ENCODE data around the gene ZEB2.

ZEB2 gene

GRCh38 chr2:144446136-144446535 lies 73.8 kb downstream of the ZEB2 start:
- no peak for TF ChIP-seq CTCF (IDR thresholded peaks at IDR 0.05; ENCODE audit: low read depth, low read length)
- no peak for DNase-seq (ENCODE audit: low read depth in 2 of 2)

GRCh38 chr2:144445196-144445595 lies 74.7 kb downstream of the ZEB2 start:
- no peak overlapping the region for H3K4me3 ChIP-seq (replicated peaks in 1 of 2; ENCODE audit: low read depth in 2 of 2, low read length in 2 of 2)
- DNase-seq (ENCODE audit: low read depth in 2 of 2) = no peak
- no peak for TF ChIP-seq CTCF (IDR thresholded peaks at IDR 0.05; ENCODE audit: low read depth, low read length)

More at GRCh38 chr2:144446136-144446535, 73.8 kb downstream of the ZEB2 start:
- H3K4me3 ChIP-seq (replicated peaks in 1 of 2; ENCODE audit: low read depth in 2 of 2, low read length in 2 of 2) = no peak overlapping the region

GRCh38 chr2:144443837-144444817 lies 75.8 kb downstream of the ZEB2 start:
- TF ChIP-seq CTCF (IDR thresholded peaks at IDR 0.05; ENCODE audit: low read depth, low read length) = no peak
- DNase-seq (ENCODE audit: low read depth in 2 of 2) = peak in 1 of 2 donors; percentile 40
- H3K4me3 ChIP-seq (replicated peaks in 1 of 2; ENCODE audit: low read depth in 2 of 2, low read length in 2 of 2) = no peak overlapping the region

- TF ChIP-seq CTCF (IDR thresholded peaks at IDR 0.05; ENCODE audit: low read depth, low read length) = no peak
Observed at GRCh38 chr2:144441711-144442141, 78.2 kb downstream of the ZEB2 start.

GRCh38 chr2:144439993-144440392 lies 79.9 kb downstream of the ZEB2 start:
- no peak overlapping the region for H3K4me3 ChIP-seq (replicated peaks in 1 of 2; ENCODE audit: low read depth in 2 of 2, low read length in 2 of 2)
- DNase-seq (ENCODE audit: low read depth in 2 of 2) = no peak
- TF ChIP-seq CTCF (IDR thresholded peaks at IDR 0.05; ENCODE audit: low read depth, low read length) = no peak

More at GRCh38 chr2:144441711-144442141, 78.2 kb downstream of the ZEB2 start:
- H3K4me3 ChIP-seq (replicated peaks in 1 of 2; ENCODE audit: low read depth in 2 of 2, low read length in 2 of 2) = no peak overlapping the region
- DNase-seq (ENCODE audit: low read depth in 2 of 2) = no peak

- H3K4me3 ChIP-seq (replicated peaks in 1 of 2; ENCODE audit: low read depth in 2 of 2, low read length in 2 of 2) = no peak overlapping the region
- no peak for TF ChIP-seq CTCF (IDR thresholded peaks at IDR 0.05; ENCODE audit: low read depth, low read length)
- no peak for DNase-seq (ENCODE audit: low read depth in 2 of 2)
Observed at GRCh38 chr2:144438801-144439631, 80.9 kb downstream of the ZEB2 start.
